ENCODE results near the gene B4GALT5.
A peak's percentile ranks its signal among the peaks of the same experiment; 100 is the strongest.

B4GALT5 gene

GRCh38 chr20:49653925-49654434 is 59.7 kb downstream of the B4GALT5 start:
- Histone ChIP-seq H3K4me3 (replicated peaks; ENCODE audit: insufficient read depth, low read length) (no peak overlapping the region), H3K27me3 (ENCODE audit: insufficient read depth, poor library complexity, severe bottlenecking) (no peaks in the 10 kb centered on the region), H3K27ac (replicated peaks) (peak overlapping the region; percentile 27; the same call in 1 of the 2 replicates)
- TF ChIP-seq SPI1 (IDR thresholded peaks at IDR 0.05; ENCODE audit: borderline replicate concordance, low read depth): no peak
- TF ChIP-seq REST (IDR thresholded peaks at IDR 0.05; ENCODE audit: insufficient replicate concordance, low read depth): no peak
- no peak for TF ChIP-seq GABPA (IDR thresholded peaks at IDR 0.05; ENCODE audit: low read depth)
- DNase-seq (ENCODE audit: low read depth in 1 of 2, low spot score in 1 of 2): peak in 1 of 2 experiments; percentile 50

GRCh38 chr20:49649672-49650071 is 64.0 kb downstream of the B4GALT5 start:
- TF ChIP-seq, protein P1, sequence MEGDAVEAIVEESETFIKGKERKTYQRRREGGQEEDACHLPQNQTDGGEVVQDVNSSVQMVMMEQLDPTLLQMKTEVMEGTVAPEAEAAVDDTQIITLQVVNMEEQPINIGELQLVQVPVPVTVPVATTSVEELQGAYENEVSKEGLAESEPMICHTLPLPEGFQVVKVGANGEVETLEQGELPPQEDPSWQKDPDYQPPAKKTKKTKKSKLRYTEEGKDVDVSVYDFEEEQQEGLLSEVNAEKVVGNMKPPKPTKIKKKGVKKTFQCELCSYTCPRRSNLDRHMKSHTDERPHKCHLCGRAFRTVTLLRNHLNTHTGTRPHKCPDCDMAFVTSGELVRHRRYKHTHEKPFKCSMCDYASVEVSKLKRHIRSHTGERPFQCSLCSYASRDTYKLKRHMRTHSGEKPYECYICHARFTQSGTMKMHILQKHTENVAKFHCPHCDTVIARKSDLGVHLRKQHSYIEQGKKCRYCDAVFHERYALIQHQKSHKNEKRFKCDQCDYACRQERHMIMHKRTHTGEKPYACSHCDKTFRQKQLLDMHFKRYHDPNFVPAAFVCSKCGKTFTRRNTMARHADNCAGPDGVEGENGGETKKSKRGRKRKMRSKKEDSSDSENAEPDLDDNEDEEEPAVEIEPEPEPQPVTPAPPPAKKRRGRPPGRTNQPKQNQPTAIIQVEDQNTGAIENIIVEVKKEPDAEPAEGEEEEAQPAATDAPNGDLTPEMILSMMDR (IDR thresholded peaks at IDR 0.05; ENCODE audit: insufficient read depth, low read length): no peak
- TF ChIP-seq SPI1 (IDR thresholded peaks at IDR 0.05; ENCODE audit: borderline replicate concordance, low read depth): no peak
- no peak for TF ChIP-seq REST (IDR thresholded peaks at IDR 0.05; ENCODE audit: insufficient replicate concordance, low read depth)
- no peak for TF ChIP-seq POLR2AphosphoS5 (IDR thresholded peaks at IDR 0.05; ENCODE audit: low read depth)
- no peak for TF ChIP-seq GABPA (IDR thresholded peaks at IDR 0.05; ENCODE audit: low read depth)
- Histone ChIP-seq H3K27ac (replicated peaks) (no peak overlapping the region; the same call in 1 of the 2 replicates), H3K4me3 (replicated peaks; ENCODE audit: insufficient read depth, low read length) (no peak overlapping the region), H3K27me3 (ENCODE audit: insufficient read depth, poor library complexity, severe bottlenecking) (no peaks in the 10 kb centered on the region)
- DNase-seq (ENCODE audit: low read depth in 1 of 2, low spot score in 1 of 2): no peak

DNA sequence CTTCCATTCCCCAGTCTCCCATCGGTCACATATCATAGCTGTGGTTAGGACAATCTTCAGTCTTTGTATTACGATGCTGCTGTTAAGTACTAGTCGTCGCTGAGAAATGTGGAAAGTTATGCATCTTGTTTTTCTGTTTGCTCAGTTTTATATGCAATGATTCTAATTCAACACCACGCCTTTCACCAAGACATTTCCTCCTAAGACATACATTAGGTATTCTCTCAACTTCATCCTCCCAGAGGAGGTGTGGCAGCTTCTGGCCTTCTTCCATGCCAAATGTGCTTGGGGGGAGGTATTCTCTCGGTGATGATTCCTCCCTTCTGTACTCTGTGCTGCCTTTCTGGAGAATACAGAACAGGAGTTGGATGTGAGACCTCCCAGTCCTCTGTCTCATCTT is 66.1 kb downstream of the B4GALT5 start:
- H3K27ac ChIP-seq (replicated peaks): no peak overlapping the region
- no peaks in the 10 kb centered on the region for H3K27me3 ChIP-seq (ENCODE audit: insufficient read depth, poor library complexity, severe bottlenecking)
- no peak for DNase-seq (ENCODE audit: low read depth in 1 of 2, low spot score in 1 of 2)
- H3K4me3 ChIP-seq (replicated peaks; ENCODE audit: insufficient read depth, low read length): no peak overlapping the region
- TF ChIP-seq POLR2AphosphoS5 (IDR thresholded peaks at IDR 0.05; ENCODE audit: low read depth): 0 out of 2 replicates have a peak, but pooled peaks have one; percentile 27
- TF ChIP-seq, protein P1 (IDR thresholded peaks at IDR 0.05; ENCODE audit: insufficient read depth, low read length): no peak

DNA sequence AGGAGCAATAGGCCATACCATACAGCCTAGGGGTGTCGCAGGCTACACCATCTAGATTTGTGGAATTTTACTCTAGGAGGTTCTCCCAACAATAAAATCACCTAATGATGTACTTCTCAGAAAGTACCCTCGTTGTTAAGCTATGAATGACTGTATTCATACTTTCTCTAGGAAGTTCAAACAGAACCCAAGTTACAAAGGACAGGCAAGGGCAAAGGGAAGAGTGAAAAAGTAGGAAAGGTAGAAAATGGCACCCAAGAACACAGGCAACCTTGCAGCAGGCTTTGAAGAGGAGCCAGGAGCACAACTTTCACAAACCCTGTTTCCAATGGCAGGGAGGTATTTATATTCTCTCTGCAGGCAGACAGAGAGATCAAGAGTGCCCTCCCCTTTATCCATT is 67.2 kb downstream of the B4GALT5 start:
- Histone ChIP-seq H3K27ac (replicated peaks) (no peak overlapping the region), H3K27me3 (ENCODE audit: insufficient read depth, poor library complexity, severe bottlenecking) (no peaks in the 10 kb centered on the region), H3K4me3 (replicated peaks; ENCODE audit: insufficient read depth, low read length) (no peak overlapping the region)
- DNase-seq (ENCODE audit: low read depth in 1 of 2, low spot score in 1 of 2): no peak
- TF ChIP-seq SPI1 (IDR thresholded peaks at IDR 0.05; ENCODE audit: borderline replicate concordance, low read depth) (no peak), GABPA (IDR thresholded peaks at IDR 0.05; ENCODE audit: low read depth) (no peak), REST (IDR thresholded peaks at IDR 0.05; ENCODE audit: insufficient replicate concordance, low read depth) (no peak), POLR2AphosphoS5 (IDR thresholded peaks at IDR 0.05; ENCODE audit: low read depth) (no peak; the same call in 1 of the 2 replicates)
- TF ChIP-seq, protein P1 (IDR thresholded peaks at IDR 0.05; ENCODE audit: insufficient read depth, low read length): no peak
